Lung (tissue), 12 donors: ENCODE measurements around the gene BRCA1. TPM values are rescaled to one million over a fixed set of nuclear protein-coding genes. Genes with fewer than 3 reads are reported as not detected.
"Not testable (repeated sequence)": the region's sequence is repeated elsewhere in the genome, so short reads cannot be mapped to it uniquely, and the experiment has no call there.

Experiments
- ATAC-seq: fragments of 200-7000 bp; cut with Tn5 transposase; one replicate; pipeline ENCODE4 v1.9.1; 2020; ENCODE audit warnings: moderate number of reproducible peaks; ENCODE audit not compliant: insufficient read depth, low FRiP score
- DNase-seq, 3 donors: peaks; one replicate each; pipeline ENCODE4 v3.0.0-alpha.2; 2013 to 2017
- H3K27ac ChIP-seq, 2 donors: one replicate each; pipeline ENCODE4 v1.5.1; 2013; ENCODE audit warnings: mild to moderate bottlenecking in 2 of 2, moderate library complexity in 2 of 2, control low read depth in 1 of 2, inconsistent platforms in 1 of 2, low read depth in 1 of 2, low read length in 1 of 2
- H3K27me3 ChIP-seq, 3 donors: one replicate each; pipeline ENCODE4 v1.5.1; 2013; ENCODE audit warnings: low read length in 2 of 3; ENCODE audit not compliant: control insufficient read depth in 3 of 3, insufficient read depth in 3 of 3
- H3K36me3 ChIP-seq, 4 donors: one replicate each; pipeline ENCODE4 v1.5.1; 2013; ENCODE audit warnings: low read length in 4 of 4, mild to moderate bottlenecking in 1 of 4, moderate library complexity in 1 of 4; ENCODE audit not compliant: control insufficient read depth in 4 of 4, insufficient read depth in 4 of 4
- H3K4me1 ChIP-seq, 5 donors: one replicate each; pipeline ENCODE4 v1.5.1; 2013; ENCODE audit warnings: low read length in 5 of 5, mild to moderate bottlenecking in 2 of 5, moderate library complexity in 1 of 5; ENCODE audit not compliant: control insufficient read depth in 5 of 5, insufficient read depth in 5 of 5
- H3K4me3 ChIP-seq: one replicate; pipeline ENCODE4 v1.5.1; 2013; ENCODE audit warnings: mild to moderate bottlenecking, control low read depth, moderate library complexity
- H3K9ac ChIP-seq, 2 donors: one replicate each; pipeline ENCODE4 v1.5.1; 2013; ENCODE audit warnings: low read length in 2 of 2, control low read depth in 1 of 2; ENCODE audit not compliant: insufficient read depth in 1 of 2
- H3K9me3 ChIP-seq, 4 donors: one replicate each; pipeline ENCODE4 v1.5.1; 2013; ENCODE audit warnings: low read length in 3 of 4, mild to moderate bottlenecking in 1 of 4, moderate library complexity in 1 of 4; ENCODE audit not compliant: control insufficient read depth in 4 of 4, insufficient read depth in 3 of 4
- WGBS, 2 donors: extraction: QIAGEN DNeasy Blood & Tissue Kit; methylation state at CpG; one replicate each; pipeline ENCODE4 v1.1.7; 2013; 5-methylcytosine and 5-hydroxymethylcytosine counted together
- polyA plus RNA-seq, 2 donors: library from polyadenylated mRNA; stranded (reverse); fragments of 200-250 nt; gene quantifications; one replicate each; pipeline ENCODE4 v1.2.1, GENCODE V29; 2013
- total RNA-seq, 2 donors: library from RNA; depleted of rRNA in 1 of 2; stranded (reverse); fragments of >200 nt in 1 of 2; gene quantifications; one replicate each; pipeline ENCODE4 v1.2.1, GENCODE V29; 2014 to 2021
- TF ChIP-seq, protein P1 (sequence below): IDR thresholded peaks from 2 replicates; pipeline ENCODE4 v1.5.1; 2012; ENCODE audit warnings: mild to moderate bottlenecking; ENCODE audit errors: control extremely low read depth, extremely low read depth
- donor health status: control.
- donor health status: control.
- donor health status: Bipolar disorder and iron deficiency.
- donor health status: healthy.
- donor health status: DM: yes; HTN: yes; CAD: no.

Gene BRCA1
- total and polyA plus RNA-seq, 4 donors = 2.0 to 15.7 (median 6.0) TPM

DNA sequence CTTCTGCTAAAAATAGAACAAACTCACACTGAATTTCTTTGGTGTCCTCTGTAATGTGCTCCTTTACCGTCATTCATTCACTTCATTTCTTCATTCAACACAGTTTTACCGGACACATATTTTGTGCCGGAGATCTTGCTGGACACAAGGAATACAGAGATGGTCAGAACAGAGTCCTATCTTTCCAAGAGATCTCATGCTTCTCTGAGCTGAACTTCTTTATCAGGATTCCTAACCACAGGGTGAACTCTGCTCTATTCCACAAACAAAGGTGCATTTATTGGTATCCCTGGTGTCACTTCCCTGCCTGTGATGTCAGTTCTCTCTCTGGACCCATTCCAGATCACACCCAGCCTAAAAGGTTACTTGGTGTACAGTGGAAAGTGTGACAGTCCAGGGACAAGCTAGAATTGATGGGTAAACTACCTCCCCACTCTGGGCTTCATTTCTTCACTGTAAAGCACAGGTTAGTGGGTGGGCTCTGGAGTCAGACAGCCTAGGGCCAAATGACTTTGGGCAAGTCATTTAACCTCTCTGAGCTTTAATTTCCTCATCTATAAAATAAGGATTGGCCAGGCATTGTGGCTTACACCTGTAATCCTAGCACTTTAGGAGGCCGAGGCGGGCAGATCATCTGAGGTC lies 114.4 kb downstream of the BRCA1 start:
- Histone ChIP-seq H3K27ac (no peak overlapping the region), H3K36me3 (peaks cover 0 to 27% (median 5%) of the 10 kb centered on the region in 4 donors), H3K4me1 (peaks cover 0 to 16% (median 0%) of the 10 kb centered on the region in 5 donors), H3K4me3 (no peak overlapping the region), H3K9me3 (no peaks in the 10 kb centered on the region), H3K9ac (no peak overlapping the region), H3K27me3 (no peaks in the 10 kb centered on the region)
- ATAC-seq (no peak), DNase-seq (no peak)
- 92 to 93% methylated on average over 5 of the region's 5 CpGs for WGBS, 2 donors
- TF ChIP-seq, protein P1, sequence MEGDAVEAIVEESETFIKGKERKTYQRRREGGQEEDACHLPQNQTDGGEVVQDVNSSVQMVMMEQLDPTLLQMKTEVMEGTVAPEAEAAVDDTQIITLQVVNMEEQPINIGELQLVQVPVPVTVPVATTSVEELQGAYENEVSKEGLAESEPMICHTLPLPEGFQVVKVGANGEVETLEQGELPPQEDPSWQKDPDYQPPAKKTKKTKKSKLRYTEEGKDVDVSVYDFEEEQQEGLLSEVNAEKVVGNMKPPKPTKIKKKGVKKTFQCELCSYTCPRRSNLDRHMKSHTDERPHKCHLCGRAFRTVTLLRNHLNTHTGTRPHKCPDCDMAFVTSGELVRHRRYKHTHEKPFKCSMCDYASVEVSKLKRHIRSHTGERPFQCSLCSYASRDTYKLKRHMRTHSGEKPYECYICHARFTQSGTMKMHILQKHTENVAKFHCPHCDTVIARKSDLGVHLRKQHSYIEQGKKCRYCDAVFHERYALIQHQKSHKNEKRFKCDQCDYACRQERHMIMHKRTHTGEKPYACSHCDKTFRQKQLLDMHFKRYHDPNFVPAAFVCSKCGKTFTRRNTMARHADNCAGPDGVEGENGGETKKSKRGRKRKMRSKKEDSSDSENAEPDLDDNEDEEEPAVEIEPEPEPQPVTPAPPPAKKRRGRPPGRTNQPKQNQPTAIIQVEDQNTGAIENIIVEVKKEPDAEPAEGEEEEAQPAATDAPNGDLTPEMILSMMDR = no peak

DNA sequence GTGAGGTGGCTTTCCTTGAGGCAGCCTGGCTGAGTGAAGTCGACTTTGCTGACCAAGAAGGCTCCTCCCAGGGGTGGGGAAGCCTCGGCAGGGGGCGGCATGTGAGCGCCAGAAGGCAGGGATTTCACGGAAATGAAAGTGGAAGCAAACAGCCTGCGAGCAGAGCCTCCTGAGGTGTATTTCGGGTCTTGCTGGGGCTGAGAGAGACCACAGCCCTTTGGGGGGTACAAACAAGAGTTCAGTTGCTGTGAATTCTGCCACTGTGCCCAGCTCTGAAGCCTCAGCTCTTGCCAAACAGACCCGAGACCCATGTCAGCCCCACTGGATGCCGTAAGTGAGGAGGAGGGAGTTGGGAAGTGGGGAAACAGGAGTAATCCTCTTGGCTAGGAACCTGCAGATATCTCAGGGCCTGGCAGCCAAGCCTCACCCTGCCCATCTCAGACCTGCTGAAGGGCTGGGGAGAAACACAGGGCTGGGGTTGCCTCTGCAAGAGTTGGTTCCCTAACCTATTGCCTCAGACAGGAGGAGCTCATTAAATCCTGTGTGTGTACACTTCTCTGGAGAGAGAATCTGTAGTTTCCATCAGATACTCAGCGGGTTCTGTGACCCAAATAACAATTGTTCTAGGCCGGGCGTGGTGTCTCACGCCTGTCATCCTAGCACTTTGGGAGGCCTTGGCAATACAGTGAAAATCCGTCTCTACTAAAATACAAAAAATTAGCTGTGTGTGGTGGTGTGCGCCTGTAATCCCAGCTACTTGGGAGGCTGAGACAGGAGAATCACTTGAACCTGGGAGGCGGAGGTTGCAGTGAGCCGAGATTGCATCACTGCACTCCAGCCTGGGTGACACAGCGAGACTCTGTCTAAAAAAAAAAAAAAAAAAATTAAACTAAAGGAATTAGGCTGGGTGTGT lies 118.3 kb downstream of the BRCA1 start, which contains the start of gene IFI35:
IFI35 (plus strand) TSS at position 146 of the 913 bp plus-strand sequence; CDS start at position 310, 164 bp downstream.
- peak within 1 kb of the TSS; percentile 82 for H3K4me3 ChIP-seq
- DNase-seq = peak; percentile 89 to 91 (median 91)
- no peaks in the 10 kb centered on the region for H3K27me3 ChIP-seq
- H3K4me1 ChIP-seq = peaks cover 0 to 4% (median 0%) of the 10 kb centered on the region in 5 donors
- H3K9me3 ChIP-seq = no peaks in the 10 kb centered on the region
- peak within 1 kb of the TSS; percentile 88 to 99 for H3K27ac ChIP-seq
- peaks cover 3 to 14% (median 7%) of the 10 kb centered on the region in 4 donors for H3K36me3 ChIP-seq
- TF ChIP-seq, protein P1 = peak; percentile 51
- WGBS, 2 donors = 19 to 25% methylated on average over 18 of the region's 18 CpGs
- peak within 1 kb of the TSS; percentile 81 to 99 for H3K9ac ChIP-seq
- ATAC-seq = peak; percentile 89

DNA sequence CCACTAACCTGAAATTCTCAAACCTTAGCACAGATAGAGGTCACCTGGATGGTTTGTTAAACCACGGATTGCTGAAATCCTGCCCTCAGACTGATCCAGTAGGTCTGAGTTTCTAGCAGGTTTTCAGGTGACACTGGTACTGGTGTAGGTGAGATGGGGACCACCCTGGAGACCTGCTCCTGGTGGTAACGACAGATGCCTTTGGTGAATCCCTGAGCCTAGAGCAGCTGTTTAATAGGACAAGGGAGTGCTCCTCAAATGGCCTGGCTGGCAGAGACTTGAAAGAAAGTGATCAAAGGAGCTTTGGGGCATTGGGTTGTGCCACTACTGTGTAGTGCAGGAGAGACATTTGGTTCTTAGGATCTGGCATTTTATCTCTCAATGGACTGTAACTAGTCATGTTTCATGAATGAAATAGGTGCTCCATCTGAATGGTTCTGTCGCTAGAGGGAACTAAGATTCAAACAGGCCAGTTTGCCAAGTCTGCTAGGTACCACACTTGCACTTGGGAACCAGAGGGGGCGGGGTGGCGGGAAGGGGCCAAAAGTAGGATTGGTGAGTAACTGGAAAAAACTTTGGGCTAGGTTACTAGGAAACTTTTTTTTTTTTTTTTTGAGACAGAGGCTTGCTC lies 121.5 kb downstream of the BRCA1 start:
- Histone ChIP-seq H3K36me3 (peaks cover 11 to 21% (median 16%) of the 10 kb centered on the region in 4 donors), H3K9me3 (no peaks in the 10 kb centered on the region), H3K9ac (no peak overlapping the region), H3K27me3 (no peaks in the 10 kb centered on the region), H3K4me1 (peaks cover 6 to 17% (median 7%) of the 10 kb centered on the region in 5 donors), H3K4me3 (no peak overlapping the region), H3K27ac (no peak overlapping the region)
- 82 to 87% methylated on average over 5 of the region's 5 CpGs for WGBS, 2 donors
- ATAC-seq = no peak
- DNase-seq = no peak
- TF ChIP-seq, protein P1 = no peak

DNA sequence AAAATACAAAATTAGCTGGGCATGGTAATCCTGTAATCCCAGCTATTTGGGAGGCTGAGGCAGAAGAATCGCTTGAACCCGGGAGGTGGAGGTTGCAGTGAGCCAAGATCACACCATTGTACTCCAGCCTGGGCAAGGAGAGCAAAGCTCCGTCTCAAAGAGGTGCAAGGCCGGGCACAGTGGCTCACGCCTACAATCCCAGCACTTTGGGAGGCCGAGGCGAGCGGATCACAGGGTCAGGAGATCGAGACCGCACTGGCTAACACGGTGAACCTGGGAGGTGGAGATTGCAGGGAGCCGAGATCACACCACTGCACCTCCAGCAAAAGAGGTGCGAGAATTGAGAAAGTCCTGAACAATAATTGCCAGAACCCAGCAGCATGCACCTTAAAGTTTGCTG lies 124.3 kb downstream of the BRCA1 start:
- not testable (repeated sequence) for ATAC-seq, H3K4me3 ChIP-seq, H3K27me3 ChIP-seq, DNase-seq, H3K9me3 ChIP-seq
- Histone ChIP-seq H3K27ac (peak overlapping the region in 1 of 2 donors; percentile 4), H3K4me1 (peaks cover 6 to 19% (median 7%) of the 10 kb centered on the region in 5 donors), H3K9ac (peak overlapping the region in 1 of 2 donors; percentile 58), H3K36me3 (peaks cover 11 to 21% (median 18%) of the 10 kb centered on the region in 4 donors)
- 94 to 95% methylated on average over 13 of the region's 13 CpGs for WGBS, 2 donors
